NB4 (cell line): ENCODE results near the gene POLR2J3.
"Not testable (repeated sequence)": the region's sequence is repeated elsewhere in the genome, so short reads cannot be mapped to it uniquely, and the experiment has no call there.

Source experiments
- MYC ChIP-seq: IDR thresholded peaks from 2 replicates; pipeline ENCODE4 v1.6.1; 2011; ENCODE audit warnings: low read depth, low read length
- POLR2A ChIP-seq: IDR thresholded peaks from 2 replicates; pipeline ENCODE4 v1.6.1; 2011; ENCODE audit warnings: mild to moderate bottlenecking; ENCODE audit not compliant: insufficient read length; ENCODE audit errors: extremely low read depth
- TF ChIP-seq, protein P1 (sequence below): IDR thresholded peaks from one replicate; pipeline ENCODE4 v1.5.1; 2012; ENCODE audit warnings: low read depth, low read length
- TF ChIP-seq, protein P2 (sequence below): IDR thresholded peaks from 2 replicates; pipeline ENCODE4 v1.6.1; 2011; ENCODE audit warnings: low read depth, low read length

- TF ChIP-seq POLR2A, MYC: not testable (repeated sequence)
- TF ChIP-seq, protein P1, sequence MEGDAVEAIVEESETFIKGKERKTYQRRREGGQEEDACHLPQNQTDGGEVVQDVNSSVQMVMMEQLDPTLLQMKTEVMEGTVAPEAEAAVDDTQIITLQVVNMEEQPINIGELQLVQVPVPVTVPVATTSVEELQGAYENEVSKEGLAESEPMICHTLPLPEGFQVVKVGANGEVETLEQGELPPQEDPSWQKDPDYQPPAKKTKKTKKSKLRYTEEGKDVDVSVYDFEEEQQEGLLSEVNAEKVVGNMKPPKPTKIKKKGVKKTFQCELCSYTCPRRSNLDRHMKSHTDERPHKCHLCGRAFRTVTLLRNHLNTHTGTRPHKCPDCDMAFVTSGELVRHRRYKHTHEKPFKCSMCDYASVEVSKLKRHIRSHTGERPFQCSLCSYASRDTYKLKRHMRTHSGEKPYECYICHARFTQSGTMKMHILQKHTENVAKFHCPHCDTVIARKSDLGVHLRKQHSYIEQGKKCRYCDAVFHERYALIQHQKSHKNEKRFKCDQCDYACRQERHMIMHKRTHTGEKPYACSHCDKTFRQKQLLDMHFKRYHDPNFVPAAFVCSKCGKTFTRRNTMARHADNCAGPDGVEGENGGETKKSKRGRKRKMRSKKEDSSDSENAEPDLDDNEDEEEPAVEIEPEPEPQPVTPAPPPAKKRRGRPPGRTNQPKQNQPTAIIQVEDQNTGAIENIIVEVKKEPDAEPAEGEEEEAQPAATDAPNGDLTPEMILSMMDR: not testable (repeated sequence)
- TF ChIP-seq, protein P2, sequence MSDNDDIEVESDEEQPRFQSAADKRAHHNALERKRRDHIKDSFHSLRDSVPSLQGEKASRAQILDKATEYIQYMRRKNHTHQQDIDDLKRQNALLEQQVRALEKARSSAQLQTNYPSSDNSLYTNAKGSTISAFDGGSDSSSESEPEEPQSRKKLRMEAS: not testable (repeated sequence)
Observed at GRCh38 chr7:102545288-102545687, 27.1 kb downstream of the POLR2J3 start.
